NCI-H345 (cell line): ENCODE measurements around the gene PEAK1.
"Not testable (repeated sequence)": the region's sequence is repeated elsewhere in the genome, so short reads cannot be mapped to it uniquely, and the experiment has no call there.

Experiments
- DNase-seq: peaks from one replicate; lab custom pipeline; 2025; lab: John Stamatoyannopoulos, UW

PEAK1 gene

DNA sequence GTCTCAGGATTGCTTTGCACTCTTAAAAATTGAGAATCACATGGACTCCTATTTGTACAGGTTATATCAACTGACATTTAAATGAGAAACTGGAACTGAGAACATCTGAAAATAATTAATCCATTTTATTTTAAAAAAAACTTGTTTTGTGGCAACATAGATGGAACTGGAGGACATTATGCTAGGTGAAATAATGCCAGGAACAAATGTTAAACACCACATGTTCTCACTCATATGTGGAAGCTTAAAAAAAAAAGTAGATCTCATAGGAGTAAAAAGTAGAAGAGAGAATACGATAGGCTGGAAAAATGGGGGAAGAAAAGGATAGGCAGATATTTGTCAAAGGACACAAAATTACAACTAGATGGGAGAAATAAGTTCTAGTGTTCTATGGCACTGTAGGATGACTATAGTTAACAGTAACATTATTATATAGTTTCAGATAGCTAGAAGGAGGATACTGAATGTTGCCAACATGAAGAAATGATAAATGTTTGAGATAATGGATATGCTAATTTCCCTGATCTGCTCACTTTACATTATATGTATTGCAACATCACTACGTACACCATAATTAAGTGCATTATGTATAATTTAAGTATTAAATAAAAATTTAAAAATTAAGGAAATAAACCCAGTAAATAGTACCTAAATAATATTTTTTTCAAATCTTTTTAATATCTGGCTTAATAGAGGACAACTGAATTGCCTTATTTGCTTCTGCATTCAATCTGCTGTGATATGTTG, 248.5 kb downstream of the PEAK1 start:
- no peak for DNase-seq

DNA sequence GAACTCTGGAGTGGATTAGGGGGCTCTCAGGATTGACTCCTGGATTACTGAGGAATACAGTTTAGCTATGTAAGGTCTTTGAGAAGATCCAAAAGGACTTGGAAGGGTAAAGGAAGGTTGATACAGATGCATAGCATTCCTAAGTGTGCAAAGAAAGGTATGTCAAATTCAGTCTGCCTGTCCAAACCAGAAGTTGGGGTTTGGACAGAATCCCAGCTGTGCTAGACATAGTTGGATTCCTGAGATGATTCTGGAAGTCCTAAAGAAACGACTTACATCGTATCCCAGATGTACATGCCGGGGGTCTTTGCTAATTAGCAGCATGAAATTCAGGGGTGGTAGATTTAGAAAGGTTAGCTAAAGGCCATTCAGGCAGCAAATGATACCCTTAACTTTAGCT, 251.3 kb downstream of the PEAK1 start:
- no peak for DNase-seq

DNA sequence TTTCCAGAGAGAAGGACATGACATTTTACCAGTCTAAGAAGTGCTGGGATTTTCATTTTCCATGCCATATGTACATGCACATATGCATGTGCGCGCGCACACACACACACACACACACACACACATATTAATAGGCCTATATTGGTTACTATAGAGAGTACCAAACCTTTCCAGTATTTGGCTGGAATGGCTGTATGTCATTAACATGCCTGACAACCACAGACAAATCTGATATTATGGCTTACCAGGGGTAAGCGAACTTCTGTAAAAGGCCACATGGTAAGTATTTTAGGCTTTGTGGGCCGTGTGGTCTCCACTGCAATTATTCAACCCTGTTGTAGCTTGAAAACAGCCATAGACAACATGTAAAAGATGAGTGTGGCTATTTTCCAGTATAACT, 251.8 kb downstream of the PEAK1 start:
- no peak for DNase-seq

DNA sequence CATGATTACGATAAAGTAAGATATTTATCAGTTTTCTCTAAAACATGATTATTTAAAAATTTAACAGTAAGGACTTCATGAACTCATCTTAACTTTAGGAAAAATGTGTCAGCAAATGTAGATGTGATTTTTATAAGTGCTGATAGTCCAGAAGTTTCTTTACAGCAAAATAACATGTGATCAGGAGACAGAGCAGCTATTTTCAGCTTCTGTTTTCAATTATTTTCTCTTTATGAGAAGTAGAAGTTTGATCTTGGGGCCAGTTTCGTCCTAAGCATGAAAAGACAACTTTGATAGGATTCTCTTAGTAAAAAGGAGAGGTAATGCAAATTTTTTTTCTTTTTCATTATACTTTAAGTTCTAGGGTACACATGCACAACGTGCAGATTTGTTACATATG, 252.5 kb downstream of the PEAK1 start:
- DNase-seq: no peak

DNA sequence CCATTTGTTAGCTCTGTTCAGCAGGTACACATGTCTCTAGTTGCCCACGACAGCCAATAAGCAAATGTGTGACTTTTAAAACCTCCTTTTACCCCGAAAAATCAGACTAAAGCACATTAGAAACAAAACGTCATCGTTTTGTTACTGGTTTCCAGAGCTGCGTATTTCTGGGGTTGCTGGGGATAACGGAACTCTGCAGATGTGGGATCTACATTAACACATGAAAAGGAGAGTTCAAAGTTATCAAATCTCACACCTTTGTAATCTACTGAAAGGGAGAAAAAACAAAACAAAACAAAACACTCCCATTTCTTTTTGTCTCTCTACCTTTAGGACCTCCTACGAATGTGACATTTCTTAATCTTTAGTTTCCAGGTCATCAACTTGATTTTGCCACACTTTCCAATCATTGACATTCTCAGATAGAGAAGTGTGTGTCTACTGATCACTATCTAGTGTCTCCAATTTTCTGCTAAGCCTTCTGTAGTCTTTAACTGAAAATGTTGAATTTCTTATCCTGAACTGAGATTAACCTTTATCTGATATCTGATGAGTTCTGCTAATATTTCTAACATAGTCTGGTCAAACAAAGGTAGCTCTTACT, 256.0 kb downstream of the PEAK1 start:
- no peak for DNase-seq

DNA sequence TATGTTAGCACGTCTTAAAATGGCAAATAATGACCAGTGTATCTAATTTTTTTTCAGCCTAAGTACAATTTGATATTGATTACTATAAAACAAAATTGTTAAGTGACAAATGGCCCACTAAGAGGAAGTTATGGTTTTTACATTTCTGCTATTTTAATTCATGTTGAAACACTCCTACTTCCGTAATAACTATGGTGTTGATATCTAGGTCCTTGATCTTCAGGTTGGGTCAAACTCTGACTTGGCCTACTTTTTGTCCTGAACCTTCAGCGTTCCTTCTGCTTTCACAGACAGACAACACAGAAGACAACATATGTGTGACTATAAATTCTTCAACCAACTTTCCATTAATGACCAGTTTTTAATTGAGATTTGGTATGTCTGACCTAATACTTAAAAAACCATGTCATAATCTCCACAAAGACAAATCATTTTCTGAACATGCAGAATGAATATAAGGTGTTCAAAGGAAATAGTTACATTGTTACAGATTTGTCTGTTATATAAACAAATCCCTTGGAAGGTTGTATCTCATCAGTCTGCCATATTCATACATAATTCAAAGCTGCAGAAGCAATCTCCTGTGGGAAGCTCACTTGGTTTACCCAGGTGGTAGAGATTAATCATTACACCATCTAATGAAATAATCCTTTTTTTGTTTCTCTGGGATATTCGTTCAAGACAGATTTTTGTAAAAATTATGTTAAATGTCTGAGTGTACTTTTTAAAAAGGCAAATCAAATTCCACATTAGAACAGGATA, 256.9 kb downstream of the PEAK1 start:
- no peak for DNase-seq

DNA sequence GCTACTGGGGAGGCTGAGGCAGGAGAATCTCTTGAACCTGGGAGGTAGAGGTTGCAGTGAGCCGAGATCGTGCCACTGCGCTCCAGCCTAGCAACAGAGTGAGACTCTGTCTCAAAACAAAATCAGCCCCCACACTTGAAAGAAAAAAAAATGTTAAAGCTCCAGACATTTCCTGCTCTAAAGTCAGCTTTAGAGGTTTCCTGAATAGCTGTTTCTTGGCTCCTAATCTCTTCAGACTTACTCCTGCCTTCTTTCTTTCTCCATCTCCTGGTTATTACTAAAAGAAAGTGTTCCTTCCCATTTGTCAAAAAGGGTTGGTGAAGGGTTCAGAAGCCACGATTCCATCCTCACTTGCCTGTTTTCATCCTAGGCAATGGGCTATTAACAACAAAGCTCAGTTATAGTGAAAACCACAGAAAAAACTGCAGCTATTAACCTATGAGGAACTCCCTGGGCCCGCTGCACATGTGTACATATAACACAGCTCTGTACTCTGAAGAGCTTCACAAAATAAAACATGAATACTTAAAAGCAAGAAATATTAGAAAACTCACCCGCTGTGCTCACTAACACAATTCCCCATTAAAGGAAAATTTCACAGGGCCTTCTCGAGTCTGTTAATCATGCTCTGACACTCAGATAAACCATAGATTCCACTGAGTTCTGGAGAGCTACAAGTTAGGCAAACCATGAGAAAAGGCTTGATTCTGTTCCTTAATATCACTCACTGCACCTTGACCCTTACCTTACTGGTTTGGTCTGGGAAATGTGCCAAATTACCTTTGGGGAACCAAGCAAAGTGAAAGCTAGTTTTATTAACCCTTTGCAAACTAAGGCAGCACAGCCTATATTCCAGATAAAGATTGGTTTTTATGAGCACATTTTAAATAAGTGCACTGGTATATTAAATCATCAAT, 259.1 kb downstream of the PEAK1 start:
- DNase-seq: no peak

DNA sequence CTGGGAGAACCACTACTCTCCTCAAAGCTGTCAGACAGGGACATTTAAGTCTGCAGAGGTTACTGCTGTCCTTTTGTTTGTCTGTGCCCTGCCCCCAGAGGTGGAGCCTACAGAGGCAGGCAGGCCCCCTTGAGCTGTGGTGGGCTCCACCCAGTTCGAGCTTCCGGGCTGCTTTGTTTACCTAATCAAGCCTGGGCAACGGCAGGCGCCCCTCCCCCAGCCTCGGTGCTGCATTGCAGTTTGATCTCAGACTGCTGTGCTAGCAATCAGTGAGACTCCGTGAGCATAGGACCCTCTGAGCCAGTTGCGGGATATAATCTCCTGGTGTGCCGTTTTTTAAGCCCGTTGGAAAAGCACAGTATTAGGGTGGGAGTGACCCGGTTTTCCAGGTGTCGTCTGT, 263.9 kb downstream of the PEAK1 start:
- DNase-seq: not testable (repeated sequence)

DNA sequence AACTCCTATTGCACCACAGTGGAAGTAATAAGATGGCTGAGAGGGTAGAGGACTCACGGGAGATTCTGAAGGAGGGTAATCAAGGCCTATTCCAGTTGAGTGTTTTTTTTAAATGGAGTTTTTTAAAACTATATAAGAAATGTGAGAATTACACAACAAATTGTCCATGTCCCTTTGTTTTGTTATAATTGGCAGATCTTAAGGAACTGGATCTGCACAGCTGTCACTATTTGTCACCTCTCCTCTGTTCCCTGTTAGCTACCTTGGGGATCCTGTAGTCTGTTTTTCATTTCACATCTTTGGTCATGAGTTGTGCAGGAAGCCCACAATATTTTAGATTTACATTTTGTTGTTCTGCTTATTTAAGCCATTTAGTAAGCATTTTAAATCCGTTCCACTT, 271.7 kb downstream of the PEAK1 start:
- DNase-seq: no peak

DNA sequence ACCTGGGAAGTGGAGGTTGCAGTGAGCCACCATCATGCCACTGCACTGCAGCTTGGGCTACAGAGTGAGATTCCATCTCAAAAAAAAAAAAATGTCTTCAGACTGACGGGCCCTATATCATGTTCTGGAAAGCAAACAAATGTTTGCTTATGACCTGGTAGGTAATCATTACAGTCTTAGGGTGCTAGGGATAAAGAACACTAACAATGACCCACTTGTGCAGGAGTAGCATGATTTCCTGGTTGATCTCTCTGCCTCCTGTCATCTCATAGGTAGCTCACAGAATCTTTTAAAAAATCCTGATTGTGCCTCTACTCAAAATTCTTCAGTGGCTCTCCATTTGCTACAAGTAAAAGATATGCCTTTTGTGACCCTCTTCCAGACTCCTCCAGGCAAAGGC, 274.5 kb downstream of the PEAK1 start:
- no peak for DNase-seq

DNA sequence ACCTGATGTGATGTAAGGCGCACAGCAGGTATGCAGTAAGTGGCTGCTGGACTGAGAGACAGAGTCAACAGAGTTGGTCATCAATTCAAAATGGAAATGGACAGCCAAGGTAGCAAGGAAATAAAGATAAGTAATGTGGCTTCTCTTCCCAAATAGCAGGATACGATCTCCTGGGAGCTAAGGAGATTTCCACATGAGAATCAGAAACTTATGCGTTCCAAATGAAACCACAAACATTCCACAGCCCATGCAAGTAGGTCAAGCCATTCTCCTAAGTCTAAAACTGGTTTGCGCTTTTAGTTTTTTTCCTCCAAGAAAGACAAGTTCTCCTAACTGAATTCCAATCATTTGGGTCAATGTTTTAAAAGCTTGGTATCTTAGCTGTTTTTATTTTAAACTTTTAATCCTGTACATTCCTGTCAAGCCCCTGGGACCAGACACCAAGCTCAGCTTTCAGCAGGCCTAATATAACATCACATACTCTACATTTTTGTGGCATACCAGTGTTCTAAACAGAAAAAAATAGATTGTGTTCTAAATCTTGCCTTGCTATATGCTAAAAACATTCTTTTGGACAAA, 275.3 kb downstream of the PEAK1 start:
- DNase-seq: no peak

DNA sequence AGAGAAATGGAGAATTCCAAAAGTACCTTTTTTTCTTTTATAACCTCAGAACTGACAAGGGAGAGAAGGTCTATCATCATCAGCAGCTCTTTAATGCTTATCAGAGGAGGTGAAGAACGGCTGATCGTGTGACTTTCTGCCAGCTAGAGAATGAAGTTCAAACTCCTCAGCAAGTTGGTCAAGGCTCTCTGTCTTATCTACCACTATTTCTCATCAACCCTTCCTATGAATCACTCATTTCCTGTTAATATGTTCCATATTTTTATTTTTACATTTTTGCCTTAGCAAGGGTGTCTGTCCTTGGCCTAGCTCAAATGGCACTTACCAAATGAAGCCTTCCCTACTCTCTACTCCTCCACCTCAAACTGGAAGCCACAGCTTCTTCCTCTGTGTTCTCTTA, 275.9 kb downstream of the PEAK1 start:
- no peak for DNase-seq

DNA sequence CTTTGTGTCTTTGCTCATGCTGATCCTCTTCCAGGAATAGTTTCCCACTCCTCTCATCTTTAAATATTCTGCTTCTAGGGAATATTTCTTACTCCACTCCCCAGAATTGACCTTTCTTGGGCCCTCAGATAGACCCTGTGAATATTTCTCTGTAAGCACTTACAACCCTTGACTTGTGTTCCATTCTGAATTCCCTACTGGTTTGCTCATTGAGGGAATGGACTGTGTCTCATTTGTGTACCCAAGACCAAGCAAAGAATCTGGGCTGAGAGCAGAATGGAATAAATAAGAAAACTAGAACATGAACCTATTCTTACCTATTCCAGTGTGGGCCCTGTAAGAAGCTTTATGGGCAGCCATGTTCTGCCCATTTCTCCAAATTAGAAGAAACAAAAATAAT, 276.3 kb downstream of the PEAK1 start:
- no peak for DNase-seq

DNA sequence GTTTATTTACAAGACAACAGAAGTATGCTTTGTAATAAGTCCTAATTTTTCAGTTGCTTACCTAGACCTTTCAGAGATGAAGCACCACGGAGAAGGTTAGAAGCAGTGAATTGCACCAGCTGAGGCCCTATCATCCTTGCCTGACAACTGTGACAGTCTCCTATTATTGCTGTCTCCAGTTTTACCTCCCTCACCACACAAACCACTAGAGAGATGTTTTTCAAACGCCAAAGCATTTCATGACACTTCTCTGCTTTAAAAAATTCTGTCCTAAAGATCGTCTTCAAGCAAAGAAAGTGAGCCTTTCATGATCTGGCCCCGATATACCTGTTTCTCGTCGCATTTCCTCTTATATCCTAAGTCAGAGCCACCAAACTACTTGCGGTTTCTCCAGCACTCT, 276.7 kb downstream of the PEAK1 start:
- no peak for DNase-seq

DNA sequence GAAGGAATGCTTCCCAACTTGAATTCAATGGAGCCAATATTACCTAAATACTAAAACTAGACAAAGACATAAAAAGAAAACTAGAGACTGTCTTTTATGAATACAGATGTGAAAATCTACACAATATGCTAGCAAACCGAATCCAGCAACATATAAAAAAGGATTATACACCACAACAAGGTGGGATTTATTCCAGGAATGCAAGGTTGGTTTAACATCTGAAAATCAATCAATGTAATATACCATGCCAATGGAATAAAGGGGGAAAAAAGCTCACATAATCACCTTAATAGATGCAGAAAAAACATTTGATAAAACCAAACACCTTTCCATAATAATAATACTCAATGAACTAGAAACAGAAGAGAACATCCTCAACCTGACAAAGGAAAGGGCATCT, 279.7 kb downstream of the PEAK1 start:
- no peak for DNase-seq

DNA sequence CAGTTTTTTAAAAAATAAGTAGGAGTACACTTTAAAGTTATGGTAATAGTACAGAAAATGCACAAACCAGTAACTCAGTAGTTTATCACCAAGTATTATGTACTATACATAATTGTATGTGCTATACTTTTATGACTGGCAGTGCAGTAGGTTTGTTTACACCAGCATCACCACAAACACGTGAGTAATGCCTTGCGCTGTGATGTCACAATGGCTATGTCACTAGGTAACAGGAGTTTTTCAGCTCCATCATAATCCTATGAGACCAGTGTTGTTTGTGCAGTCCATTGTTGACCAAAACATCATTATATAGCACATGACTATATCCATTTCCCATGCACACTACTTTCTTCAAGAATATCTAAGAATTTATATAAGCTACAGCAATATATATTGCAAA, 280.6 kb downstream of the PEAK1 start:
- no peak for DNase-seq

DNA sequence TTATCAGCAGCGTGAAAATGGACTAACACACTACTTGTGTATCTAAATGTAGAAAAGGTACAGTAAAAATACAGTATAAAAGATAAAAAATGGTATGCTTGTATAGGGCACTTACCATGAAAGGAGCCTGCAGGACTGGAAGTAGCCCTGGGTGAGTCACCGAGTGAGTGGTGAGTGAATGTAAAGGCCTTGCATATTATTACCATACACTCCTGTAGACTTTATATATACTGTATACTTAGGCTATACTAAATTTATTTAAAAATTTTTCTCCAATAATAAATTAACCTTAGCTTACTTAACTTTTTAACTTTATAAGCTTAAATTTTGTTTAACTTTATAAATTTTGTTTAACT, 281.8 kb downstream of the PEAK1 start:
- DNase-seq: no peak

DNA sequence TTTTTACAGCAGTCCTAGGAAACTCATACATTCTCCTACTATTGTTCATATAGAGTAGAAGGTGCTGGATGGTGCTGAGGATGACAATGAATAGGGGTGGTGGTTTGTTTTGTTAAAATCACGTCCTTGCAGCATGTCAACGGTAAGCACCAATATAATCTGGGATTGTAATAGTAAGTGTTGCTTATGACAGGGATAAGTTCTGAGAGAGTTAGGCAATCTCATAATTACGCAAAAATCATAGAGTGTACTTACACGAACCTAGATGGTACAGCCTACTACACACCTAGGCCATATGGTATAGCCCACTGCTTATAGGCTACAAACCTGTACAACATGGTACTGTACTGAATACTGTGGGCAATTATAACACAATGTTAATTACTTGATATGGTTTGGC, 284.7 kb downstream of the PEAK1 start:
- DNase-seq: no peak

DNA sequence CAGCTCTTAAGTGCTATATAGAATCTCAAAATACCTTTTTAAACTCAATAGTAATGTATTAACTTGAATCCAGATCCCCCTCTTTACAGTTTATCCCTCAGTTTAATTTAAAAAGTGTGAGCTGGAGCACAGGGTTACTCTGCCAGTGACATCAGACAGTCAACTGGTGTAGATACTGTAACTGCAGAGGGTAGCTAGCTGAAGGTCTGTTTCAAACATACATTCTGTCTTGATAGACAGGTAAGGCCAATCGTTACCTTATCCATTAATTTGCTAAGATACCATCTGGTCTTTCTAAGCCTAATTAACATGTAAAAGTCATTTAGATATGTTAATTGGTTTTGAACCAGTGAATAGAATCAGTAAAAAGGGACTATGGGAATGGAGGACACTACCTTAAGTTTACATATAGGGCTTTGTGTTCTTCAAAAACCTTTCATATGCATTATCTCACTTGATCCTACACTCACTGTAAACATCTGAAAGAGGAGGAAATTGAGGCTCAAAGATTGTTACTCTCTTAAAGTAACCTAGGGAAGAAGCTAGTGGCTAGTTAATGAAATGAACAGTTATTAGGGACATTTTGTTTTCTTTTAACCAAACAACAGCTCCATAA, 289.5 kb downstream of the PEAK1 start:
- no peak for DNase-seq

DNA sequence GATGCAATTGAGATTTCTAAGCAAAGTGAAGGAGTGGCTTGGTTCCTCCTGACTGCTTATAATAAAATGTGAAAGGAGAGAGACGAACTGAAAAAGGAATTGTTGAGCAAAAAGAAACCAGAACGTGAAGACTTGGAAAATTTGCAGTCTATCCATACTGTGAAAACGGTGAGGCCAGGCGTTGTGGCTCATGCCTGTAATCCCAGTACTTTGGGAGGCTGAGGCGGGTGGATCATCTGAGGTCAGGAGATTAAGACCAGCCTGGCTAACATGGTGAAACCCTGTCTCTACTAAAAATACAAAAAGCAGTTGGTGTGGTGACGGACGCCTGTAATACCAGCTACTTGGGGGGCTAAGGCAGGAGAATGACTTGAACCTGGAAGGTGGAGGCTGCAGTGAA, 292.3 kb downstream of the PEAK1 start:
- no peak for DNase-seq

DNA sequence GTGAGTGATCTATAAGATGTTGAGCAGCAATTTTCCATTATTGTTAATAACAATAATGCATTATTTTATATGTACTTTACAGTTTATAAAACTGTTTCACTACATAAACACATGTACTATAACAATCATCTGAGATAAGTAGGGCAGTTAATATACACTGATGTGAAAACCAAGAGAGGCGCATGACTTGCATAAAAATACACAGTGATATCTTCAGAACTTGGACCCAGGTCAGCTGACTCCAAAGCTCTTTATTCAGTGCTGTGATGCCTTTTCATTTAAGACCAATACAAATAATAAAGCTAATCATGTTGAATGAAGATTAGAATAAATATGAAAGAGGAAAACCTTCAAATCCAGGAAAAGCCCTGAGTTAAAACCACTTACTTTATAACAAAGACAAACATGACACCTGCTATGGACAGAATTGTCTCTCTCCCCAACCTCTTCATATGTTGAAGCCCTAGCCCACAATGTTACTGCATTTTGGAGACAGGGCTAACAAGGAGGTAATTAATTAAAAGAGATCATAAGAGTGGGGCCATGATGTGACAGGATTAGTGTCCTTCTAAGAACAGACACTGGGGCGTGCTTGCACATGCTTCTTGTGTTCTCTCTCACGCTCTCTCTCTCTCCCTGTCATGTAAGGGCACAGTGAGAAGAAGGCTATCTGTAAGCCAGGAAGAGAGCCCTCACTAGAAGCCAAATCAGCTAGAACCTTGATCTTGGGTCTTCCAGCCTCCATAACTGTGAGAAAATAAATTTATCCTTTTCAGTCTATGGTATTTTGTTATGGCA, 293.2 kb downstream of the PEAK1 start:
- DNase-seq: no peak
